Measurements from ENCODE around the gene RARB. TPM values are rescaled to one million over a fixed set of nuclear protein-coding genes. Genes with fewer than 3 reads are reported as not detected.

The RARB gene
- total and polyA plus RNA-seq, 10 donors: 1.5 to 13.0 (median 7.5) TPM

DNA sequence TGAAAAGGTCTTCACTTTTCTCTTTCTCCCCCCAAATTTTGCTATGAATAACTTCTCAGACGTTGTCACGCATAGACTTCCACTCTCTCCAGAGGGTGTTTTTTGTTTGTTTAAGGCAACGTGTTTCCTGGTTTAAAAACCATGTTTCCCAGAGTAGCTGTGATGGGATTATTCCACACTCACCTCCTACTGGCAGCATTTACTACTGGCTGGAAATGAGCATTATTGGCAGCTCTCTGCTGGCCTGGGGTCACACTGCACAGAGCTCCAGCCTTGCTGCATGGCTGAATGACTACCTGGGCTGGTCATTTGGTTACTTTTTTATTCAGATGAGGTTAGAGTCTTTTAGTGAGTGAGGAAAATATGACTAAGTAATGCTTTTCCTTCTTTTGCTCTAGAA, 65.2 kb downstream of the RARB start:
- H3K36me3 ChIP-seq: no peaks in the 10 kb centered on the region
- no peak overlapping the region for H3K27ac ChIP-seq
- H3K27me3 ChIP-seq (replicated peaks in 1 of 7): no peaks in the 10 kb centered on the region
- no peak for DNase-seq
- H3K9me3 ChIP-seq: peaks cover 0 to 71% (median 48%) of the 10 kb centered on the region in 8 donors
- 53 to 61% (median 60%) methylated on average over 3 of the region's 3 CpGs for WGBS, 5 donors
- TF ChIP-seq POLR2AphosphoS5 (IDR thresholded peaks at IDR 0.05) (no peak), POLR2A (IDR thresholded peaks at IDR 0.05) (no peak)
- TF ChIP-seq, protein P1, sequence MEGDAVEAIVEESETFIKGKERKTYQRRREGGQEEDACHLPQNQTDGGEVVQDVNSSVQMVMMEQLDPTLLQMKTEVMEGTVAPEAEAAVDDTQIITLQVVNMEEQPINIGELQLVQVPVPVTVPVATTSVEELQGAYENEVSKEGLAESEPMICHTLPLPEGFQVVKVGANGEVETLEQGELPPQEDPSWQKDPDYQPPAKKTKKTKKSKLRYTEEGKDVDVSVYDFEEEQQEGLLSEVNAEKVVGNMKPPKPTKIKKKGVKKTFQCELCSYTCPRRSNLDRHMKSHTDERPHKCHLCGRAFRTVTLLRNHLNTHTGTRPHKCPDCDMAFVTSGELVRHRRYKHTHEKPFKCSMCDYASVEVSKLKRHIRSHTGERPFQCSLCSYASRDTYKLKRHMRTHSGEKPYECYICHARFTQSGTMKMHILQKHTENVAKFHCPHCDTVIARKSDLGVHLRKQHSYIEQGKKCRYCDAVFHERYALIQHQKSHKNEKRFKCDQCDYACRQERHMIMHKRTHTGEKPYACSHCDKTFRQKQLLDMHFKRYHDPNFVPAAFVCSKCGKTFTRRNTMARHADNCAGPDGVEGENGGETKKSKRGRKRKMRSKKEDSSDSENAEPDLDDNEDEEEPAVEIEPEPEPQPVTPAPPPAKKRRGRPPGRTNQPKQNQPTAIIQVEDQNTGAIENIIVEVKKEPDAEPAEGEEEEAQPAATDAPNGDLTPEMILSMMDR (IDR thresholded peaks at IDR 0.05 in 8 of 11, conservative IDR thresholded peaks at IDR 0.05 in 3 of 11): no peak
- intact Hi-C loops (cut with DNase I; ENCODE audit: low total_unique reads): no loop called here
- H3K4me1 ChIP-seq: no peaks in the 10 kb centered on the region
- H3K4me3 ChIP-seq: no peak overlapping the region

DNA sequence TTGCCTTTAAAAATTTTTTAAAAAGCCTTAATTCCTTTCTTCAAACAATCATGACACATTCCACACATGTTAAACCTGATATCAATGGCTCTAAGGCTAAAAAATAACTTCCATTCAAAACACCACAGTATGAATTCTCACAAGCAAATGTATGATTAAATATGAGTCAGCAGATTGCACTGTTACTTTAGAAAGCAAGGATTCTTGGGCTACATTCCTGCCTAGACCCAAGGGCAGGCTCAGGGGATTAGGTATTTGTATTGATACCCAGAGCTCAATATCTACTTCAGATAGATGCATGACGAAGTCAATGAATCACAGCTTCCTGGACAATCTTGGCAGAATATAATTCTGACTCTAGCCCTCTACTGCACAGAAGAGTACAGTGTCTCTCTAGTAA, 65.7 kb downstream of the RARB start:
- Histone ChIP-seq H3K27me3 (replicated peaks in 1 of 7) (no peaks in the 10 kb centered on the region), H3K4me3 (no peak overlapping the region), H3K27ac (no peak overlapping the region), H3K9me3 (peaks cover 0 to 71% (median 48%) of the 10 kb centered on the region in 8 donors), H3K4me1 (no peaks in the 10 kb centered on the region), H3K36me3 (no peaks in the 10 kb centered on the region)
- WGBS, 5 donors: 75 to 92% (median 88%) methylated on average over 1 of the region's 1 CpG
- intact Hi-C loops (cut with DNase I; ENCODE audit: low total_unique reads): no loop called here
- TF ChIP-seq POLR2A (IDR thresholded peaks at IDR 0.05): no peak
- TF ChIP-seq POLR2AphosphoS5 (IDR thresholded peaks at IDR 0.05): no peak
- DNase-seq: no peak

DNA sequence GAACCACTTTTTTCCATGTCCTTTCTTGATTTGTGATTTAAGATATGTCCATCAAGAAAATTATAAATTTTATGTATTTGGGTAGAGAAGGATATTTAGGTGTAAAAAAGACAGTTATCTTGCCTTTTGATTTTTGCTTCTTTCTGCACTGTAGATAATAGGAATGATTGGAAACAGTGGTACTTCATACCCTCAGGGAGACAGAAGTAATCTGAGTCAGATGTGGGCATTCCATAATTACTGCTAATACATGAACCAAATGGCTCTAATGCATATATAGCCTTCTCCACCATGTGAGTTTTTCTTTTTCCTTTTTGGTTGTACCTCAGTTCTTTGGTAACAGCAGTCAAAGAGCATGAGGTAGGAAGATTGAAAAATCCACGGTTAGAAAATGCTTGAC, 67.2 kb downstream of the RARB start:
- H3K36me3 ChIP-seq: no peaks in the 10 kb centered on the region
- no peak for TF ChIP-seq POLR2AphosphoS5 (IDR thresholded peaks at IDR 0.05)
- no peak for TF ChIP-seq POLR2A (IDR thresholded peaks at IDR 0.05)
- TF ChIP-seq, protein P1 (IDR thresholded peaks at IDR 0.05 in 8 of 11, conservative IDR thresholded peaks at IDR 0.05 in 3 of 11): no peak
- 84 to 96% (median 89%) methylated on average over 1 of the region's 1 CpG for WGBS, 5 donors
- DNase-seq: no peak
- H3K4me3 ChIP-seq: no peak overlapping the region
- no peaks in the 10 kb centered on the region for H3K27me3 ChIP-seq (replicated peaks in 1 of 7)
- H3K4me1 ChIP-seq: no peaks in the 10 kb centered on the region
- H3K27ac ChIP-seq: no peak overlapping the region
- peaks cover 0 to 71% (median 48%) of the 10 kb centered on the region in 8 donors for H3K9me3 ChIP-seq
- intact Hi-C loops (cut with DNase I; ENCODE audit: low total_unique reads): no loop called here

DNA sequence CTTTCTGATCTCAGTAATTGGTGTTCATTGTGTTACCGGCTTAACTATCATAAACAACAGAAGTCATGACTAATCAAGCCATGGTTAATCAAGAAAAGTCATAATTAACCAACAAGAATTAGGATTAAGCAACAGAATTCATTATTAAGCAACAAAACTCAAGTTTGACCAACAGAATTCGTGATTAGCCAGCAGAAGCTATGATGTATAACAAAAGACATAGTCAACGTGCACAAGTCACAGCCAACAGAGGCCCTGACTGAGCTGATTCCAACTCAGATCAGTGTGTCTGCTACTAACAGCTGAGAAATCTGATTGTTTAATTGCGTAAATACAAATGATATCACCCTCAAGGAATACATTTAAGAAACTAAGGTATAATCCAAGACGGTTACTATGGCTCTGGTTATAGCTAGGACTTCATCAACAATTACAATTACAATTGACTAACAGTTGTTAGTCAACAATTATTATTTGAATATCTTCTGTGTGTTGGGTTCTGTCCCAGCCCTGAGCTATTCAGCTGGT, 67.7 kb downstream of the RARB start:
- Histone ChIP-seq H3K27ac (no peak overlapping the region), H3K4me3 (no peak overlapping the region), H3K27me3 (replicated peaks in 1 of 7) (no peaks in the 10 kb centered on the region), H3K4me1 (no peaks in the 10 kb centered on the region), H3K9me3 (peaks cover 0 to 70% (median 48%) of the 10 kb centered on the region in 8 donors), H3K36me3 (no peaks in the 10 kb centered on the region)
- intact Hi-C loops (cut with DNase I; ENCODE audit: low total_unique reads): no loop called here
- DNase-seq: no peak
- WGBS, 5 donors: 85 to 95% (median 92%) methylated on average over 5 of the region's 5 CpGs
- TF ChIP-seq, protein P1 (IDR thresholded peaks at IDR 0.05 in 8 of 11, conservative IDR thresholded peaks at IDR 0.05 in 3 of 11): no peak
- TF ChIP-seq POLR2AphosphoS5 (IDR thresholded peaks at IDR 0.05) (no peak), POLR2A (IDR thresholded peaks at IDR 0.05) (no peak)
